IMR-90 (cell line): Measurements from ENCODE around the gene URB2. TPM values are rescaled to one million over a fixed set of nuclear protein-coding genes. Genes with fewer than 3 reads are reported as not detected.

ENCODE experiments used
- ATAC-seq: fragments of 200-7000 bp; cut with Tn5 transposase; 2 replicates; pipeline ENCODE4 v1.9.1; 2020; ENCODE audit warnings: low read depth, mild to moderate bottlenecking, moderate library complexity
- BruUV-seq: library from RNA; stranded (reverse); fragments of 400-500 nt; replicated peaks from 2 replicates; lab custom pipeline; 2021; lab: Mats Ljungman, UMichigan
- CTCF ChIA-PET: fragments of 300-600 bp; formaldehyde crosslinking; extraction: SDS; loops from one replicate; lab custom pipeline; 2021; ENCODE audit warnings: antibody characterized with exemption; lab: Yijun Ruan, JAX
- POLR2A ChIA-PET: fragments of 300-600 bp; sonication (Branson Sonifier 250); formaldehyde crosslinking; loops from one replicate; lab custom pipeline; 2022; ENCODE audit warnings: antibody characterized with exemption; ENCODE audit not compliant: unreplicated experiment; lab: Charles Lee
- DNase-seq: peaks from one replicate; pipeline ENCODE4 v3.0.0; 2013
- H2AFZ ChIP-seq: replicated peaks from 2 replicates; pipeline ENCODE3; 2013; ENCODE audit warnings: low read length, mild to moderate bottlenecking; ENCODE audit not compliant: poor library complexity
- H2AK5ac ChIP-seq: 2 replicates; pipeline ENCODE4 v1.6.1; 2013; ENCODE audit warnings: low read depth, low read length, inconsistent platforms
- H2AK9ac ChIP-seq: replicated peaks from 2 replicates; pipeline ENCODE3; 2013; ENCODE audit warnings: mild to moderate bottlenecking, low read depth, low read length, moderate library complexity; ENCODE audit not compliant: poor library complexity
- H2BK120ac ChIP-seq: 2 replicates; pipeline ENCODE4 v1.6.1; 2013; ENCODE audit warnings: low read depth, low read length, inconsistent platforms
- H2BK15ac ChIP-seq: 3 replicates; pipeline ENCODE4 v1.6.1; 2013; ENCODE audit warnings: low read depth, low read length, inconsistent platforms
- H2BK20ac ChIP-seq: 2 replicates; pipeline ENCODE4 v1.6.1; 2013; ENCODE audit warnings: low read depth, mild to moderate bottlenecking, inconsistent platforms, low read length, moderate library complexity
- H2BK5ac ChIP-seq: 2 replicates; pipeline ENCODE4 v1.6.1; 2013; ENCODE audit warnings: mild to moderate bottlenecking, low read depth, low read length, inconsistent platforms; ENCODE audit not compliant: poor library complexity, severe bottlenecking
- H3K14ac ChIP-seq: replicated peaks from 2 replicates; pipeline ENCODE4 v1.6.1; 2013; ENCODE audit warnings: low read depth, low read length, inconsistent platforms
- H3K18ac ChIP-seq: 2 replicates; pipeline ENCODE4 v1.6.1; 2013; ENCODE audit warnings: low read depth, low read length, control low read depth
- H3K23ac ChIP-seq: 2 replicates; pipeline ENCODE4 v1.6.1; 2013; ENCODE audit warnings: low read depth, low read length, inconsistent platforms
- H3K27ac ChIP-seq: 2 replicates; pipeline ENCODE4 v1.5.1; 2013; ENCODE audit warnings: mild to moderate bottlenecking, control low read depth, low read length; ENCODE audit not compliant: insufficient read depth
- H3K27me3 ChIP-seq: 2 replicates; pipeline ENCODE4 v1.6.1; 2013; ENCODE audit warnings: low read length; ENCODE audit not compliant: control insufficient read depth, insufficient read depth
- H3K36me3 ChIP-seq: 2 replicates; pipeline ENCODE4 v1.6.1; 2013; ENCODE audit warnings: low read length, mixed read lengths; ENCODE audit not compliant: control insufficient read depth, insufficient read depth
- H3K4ac ChIP-seq: 2 replicates; pipeline ENCODE4 v1.6.1; 2013; ENCODE audit warnings: low read depth, low read length, inconsistent platforms
- H3K4me1 ChIP-seq: 2 replicates; pipeline ENCODE4 v1.6.1; 2013; ENCODE audit warnings: low read length, mixed read lengths; ENCODE audit not compliant: control insufficient read depth, insufficient read depth
- H3K4me2 ChIP-seq: 2 replicates; pipeline ENCODE4 v1.6.1; 2013; ENCODE audit warnings: low read depth, mild to moderate bottlenecking, control low read depth, low read length, moderate library complexity
- H3K4me3 ChIP-seq: 2 replicates; pipeline ENCODE4 v1.5.1; 2013; ENCODE audit warnings: low read depth, mild to moderate bottlenecking, control low read depth, low read length, moderate library complexity; ENCODE audit not compliant: insufficient read depth
- H3K56ac ChIP-seq: 2 replicates; pipeline ENCODE4 v1.6.1; 2013; ENCODE audit warnings: low read length, inconsistent platforms; ENCODE audit not compliant: insufficient read depth; ENCODE audit errors: extremely low read depth
- H3K79me1 ChIP-seq, 2 experiments: 2 replicates each; pipeline ENCODE4 v1.6.1; 2013; ENCODE audit warnings: low read length in 2 of 2, inconsistent platforms in 1 of 2, low read depth in 1 of 2
- H3K9ac ChIP-seq: 2 replicates; pipeline ENCODE4 v1.6.1; 2013; ENCODE audit warnings: low read depth, low read length, control low read depth
- H3K9me1 ChIP-seq: 2 replicates; pipeline ENCODE4 v1.6.1; 2013; ENCODE audit warnings: low read length, inconsistent platforms; ENCODE audit not compliant: insufficient read depth
- H3K9me3 ChIP-seq: 2 replicates; pipeline ENCODE4 v1.6.1; 2013; ENCODE audit warnings: low read length; ENCODE audit not compliant: control insufficient read depth, insufficient read depth
- H4K20me1 ChIP-seq: 2 replicates; pipeline ENCODE4 v1.6.1; 2013; ENCODE audit warnings: low read length, inconsistent platforms; ENCODE audit not compliant: insufficient read depth
- H4K5ac ChIP-seq: 2 replicates; pipeline ENCODE4 v1.6.1; 2013; ENCODE audit warnings: mild to moderate bottlenecking, low read depth, low read length, control low read depth
- H4K8ac ChIP-seq, 2 experiments: 2 replicates each; pipeline ENCODE4 v1.6.1; 2013; ENCODE audit warnings: low read depth in 2 of 2, low read length in 2 of 2, control low read depth in 1 of 2, inconsistent platforms in 1 of 2
- H4K91ac ChIP-seq: 2 replicates; pipeline ENCODE4 v1.6.1; 2013; ENCODE audit warnings: low read depth, low read length, inconsistent platforms; ENCODE audit not compliant: insufficient read depth
- CHD1 ChIP-seq: IDR thresholded peaks from 2 replicates; pipeline ENCODE4 v1.6.1; 2012; ENCODE audit warnings: low read depth, low read length, improper control_type of control experiment
- MAFK ChIP-seq: IDR thresholded peaks from 2 replicates; pipeline ENCODE4 v1.6.1; 2012; ENCODE audit warnings: low read depth, low read length, improper control_type of control experiment
- RAD21 ChIP-seq: IDR thresholded peaks from 2 replicates; pipeline ENCODE4 v1.6.1; 2012; ENCODE audit warnings: low read length, improper control_type of control experiment
- RFX5 ChIP-seq: IDR thresholded peaks from 2 replicates; pipeline ENCODE4 v1.8.0; 2012; ENCODE audit warnings: low read depth, mild to moderate bottlenecking, low read length, moderate library complexity
- USF2 ChIP-seq: fragments of 150-350 bp; IDR thresholded peaks from 2 replicates; pipeline ENCODE4 v1.6.1; 2017; ENCODE audit warnings: mild to moderate bottlenecking, antibody characterized with exemption, low read length, low read depth
- whole genome bisulfite sequencing, 2 experiments: methylation state at CpG; one replicate each; pipeline versions ENCODE4 v1.1.5 to v1.1.7; 2013; ENCODE audit warnings: missing lambda C conversion rate in 2 of 2; ENCODE audit not compliant: insufficient read length in 1 of 2; ENCODE audit errors: extremely low coverage in 2 of 2; 5-methylcytosine and 5-hydroxymethylcytosine counted together
- dilution Hi-C: fragments of 300-500 bp; cut with HindIII; formaldehyde crosslinking; loops from one replicate; pipeline ENCODE4 v1.14.3; 2018; ENCODE audit warnings: low sequenced_read_pairs; ENCODE audit not compliant: unreplicated experiment
- in situ Hi-C: fragments of 300-500 bp; cut with MboI; formaldehyde crosslinking; loops from 3 replicates; pipeline ENCODE4 v1.14.3; 2019; ENCODE audit warnings: low sequenced_read_pairs, inconsistent platforms, mixed read lengths
- intact Hi-C: fragments of 100-400 bp; cut with micrococcal nuclease; formaldehyde crosslinking; loops from 2 replicates; pipeline ENCODE4 v1.10.0; 2022
- polyA plus RNA-seq, 3 experiments: library from polyadenylated mRNA; depleted of rRNA; stranded (reverse); fragments of >200 nt; gene quantifications; 2 replicates each; pipeline ENCODE4 v1.2.3, GENCODE V29; 2012; ENCODE audit warnings: low replicate concordance in 1 of 3
- total RNA-seq: library from RNA; depleted of rRNA; stranded (reverse); fragments of >200 nt; gene quantifications from 2 replicates; pipeline ENCODE4 v1.2.3, GENCODE V29; 2012

URB2 gene
- total and polyA plus RNA-seq, 2 of the 4 experiments (the other 2 are of a cell fraction), result 5.9 to 15.4 TPM

DNA sequence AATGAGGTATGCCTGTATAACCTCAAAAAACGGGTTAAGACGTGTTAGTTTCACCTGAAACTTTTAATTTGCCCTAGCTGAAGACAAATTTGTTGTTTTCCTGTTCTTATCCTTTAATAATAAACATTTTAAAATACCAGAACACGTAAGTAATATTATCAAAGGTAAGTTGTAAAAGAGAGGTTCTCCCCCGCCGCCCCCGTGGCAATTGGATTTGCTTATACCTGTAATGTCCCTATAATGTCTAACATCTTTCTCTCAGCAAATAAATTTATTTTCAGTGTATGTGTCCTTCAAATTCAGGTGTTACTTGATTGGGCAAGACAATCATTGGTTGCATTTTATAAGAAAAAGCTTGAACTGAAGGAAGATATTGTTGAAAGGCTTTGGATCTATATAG, 5.9 kb downstream of the URB2 start:
- H4K8ac ChIP-seq, result no peak overlapping the region
- no peak overlapping the region for H3K4ac ChIP-seq
- no peak overlapping the region for H3K9ac ChIP-seq
- H3K9me3 ChIP-seq, result no peaks in the 10 kb centered on the region
- in situ Hi-C loops (no loop called here), intact Hi-C loops (no loop called here), dilution Hi-C loops (no loop called here)
- DNase-seq (no peak), ATAC-seq (no peak)
- H3K79me1 ChIP-seq, result peaks cover 18 to 32% of the 10 kb centered on the region in 2 experiments
- no peak overlapping the region for H3K23ac ChIP-seq
- peaks cover 21% of the 10 kb centered on the region for H3K36me3 ChIP-seq
- no peak overlapping the region for H3K4me3 ChIP-seq
- H3K14ac ChIP-seq, result no peak overlapping the region
- H3K27me3 ChIP-seq, result no peaks in the 10 kb centered on the region
- CTCF ChIA-PET, result no interaction called here
- H3K4me2 ChIP-seq, result no peak overlapping the region
- H2BK20ac ChIP-seq, result no peak overlapping the region
- BruUV-seq, result no TSS peak
- H4K91ac ChIP-seq, result no peak overlapping the region
- H4K20me1 ChIP-seq, result peaks cover 10% of the 10 kb centered on the region
- no peak overlapping the region for H2BK15ac ChIP-seq
- no peak overlapping the region for H2BK120ac ChIP-seq
- POLR2A ChIA-PET, result no interaction called here
- H2AK9ac ChIP-seq, result no peak overlapping the region
- no peak overlapping the region for H3K56ac ChIP-seq
- peaks cover 3% of the 10 kb centered on the region; the same call in 1 of the 2 replicates for H3K4me1 ChIP-seq
- H2AK5ac ChIP-seq, result no peak overlapping the region
- WGBS, 2 experiments, result no CpG with 5 or more reads among the region's 6 CpGs
- H4K5ac ChIP-seq, result no peak overlapping the region
- H3K9me1 ChIP-seq, result peaks cover 2% of the 10 kb centered on the region; the same call in 1 of the 2 replicates
- no peak overlapping the region for H2BK5ac ChIP-seq
- no peak overlapping the region for H3K27ac ChIP-seq
- H3K18ac ChIP-seq, result no peak overlapping the region
- TF ChIP-seq USF2 (no peak), CHD1 (no peak), MAFK (no peak), RAD21 (no peak), RFX5 (no peak)
- no peak overlapping the region for H2AFZ ChIP-seq
